NK-92 (cell line): ENCODE data around the gene ZDHHC22.

Experiments
- DNase-seq: peaks from one replicate; lab custom pipeline; 2025; ENCODE audit not compliant: unreplicated experiment; lab: John Stamatoyannopoulos, UW

ZDHHC22 gene

GRCh38 chr14:77128414-77128891 lies 13.1 kb downstream of the ZDHHC22 start:
- DNase-seq: no peak

GRCh38 chr14:77126461-77126990 lies 15.1 kb downstream of the ZDHHC22 start:
- DNase-seq: no peak

GRCh38 chr14:77125823-77126325 lies 15.7 kb downstream of the ZDHHC22 start:
- DNase-seq: no peak

GRCh38 chr14:77125281-77125801 lies 16.2 kb downstream of the ZDHHC22 start:
- no peak for DNase-seq

DNA sequence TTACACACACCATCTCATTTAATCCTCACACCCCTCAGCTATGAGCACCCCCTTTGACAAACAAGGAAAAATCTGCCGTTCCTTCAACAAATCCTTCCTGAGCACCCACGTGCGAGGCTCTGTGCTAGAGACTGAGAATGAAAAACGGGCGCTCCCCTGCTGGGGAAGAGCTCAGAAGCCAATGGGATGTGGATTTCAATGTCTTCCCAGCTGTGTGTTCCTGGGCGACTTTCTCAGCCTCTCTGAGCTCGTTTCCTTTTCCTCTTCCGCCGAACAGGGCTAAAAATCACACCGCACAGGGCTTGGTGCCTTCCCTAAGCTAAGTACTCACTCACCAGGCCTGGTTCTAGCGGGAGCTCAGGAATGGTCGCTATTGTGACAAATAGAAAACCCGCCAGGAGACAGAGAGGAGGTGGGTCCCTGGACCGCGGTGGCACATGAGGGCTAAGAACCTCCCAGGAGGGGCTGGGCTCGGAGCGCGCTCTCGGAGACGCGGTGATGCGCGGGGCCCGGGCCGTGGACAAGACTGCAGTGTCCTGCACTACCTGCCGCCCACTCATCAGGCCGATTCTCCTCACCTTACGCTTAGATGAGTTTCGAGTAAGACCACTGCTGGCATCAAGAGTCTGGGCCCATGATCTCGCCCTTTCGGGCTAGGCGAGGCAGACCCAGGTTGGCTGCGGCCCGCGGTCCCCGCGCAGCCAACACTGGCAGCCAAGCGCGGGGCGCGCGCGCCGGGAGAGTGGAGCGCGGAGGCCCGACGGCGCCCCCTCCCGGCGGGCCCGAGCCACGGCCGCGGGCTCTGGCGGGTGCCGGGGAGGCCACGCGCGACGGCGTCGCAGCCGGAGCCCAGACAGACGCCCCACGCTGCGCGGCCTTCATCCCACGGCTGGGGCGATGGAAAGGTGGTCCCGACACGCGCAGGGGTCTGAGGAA lies 17.0 kb downstream of the ZDHHC22 start:
- no peak for DNase-seq

- DNase-seq: no peak
Observed at GRCh38 chr14:77123381-77124325, 17.9 kb downstream of the ZDHHC22 start.

DNA sequence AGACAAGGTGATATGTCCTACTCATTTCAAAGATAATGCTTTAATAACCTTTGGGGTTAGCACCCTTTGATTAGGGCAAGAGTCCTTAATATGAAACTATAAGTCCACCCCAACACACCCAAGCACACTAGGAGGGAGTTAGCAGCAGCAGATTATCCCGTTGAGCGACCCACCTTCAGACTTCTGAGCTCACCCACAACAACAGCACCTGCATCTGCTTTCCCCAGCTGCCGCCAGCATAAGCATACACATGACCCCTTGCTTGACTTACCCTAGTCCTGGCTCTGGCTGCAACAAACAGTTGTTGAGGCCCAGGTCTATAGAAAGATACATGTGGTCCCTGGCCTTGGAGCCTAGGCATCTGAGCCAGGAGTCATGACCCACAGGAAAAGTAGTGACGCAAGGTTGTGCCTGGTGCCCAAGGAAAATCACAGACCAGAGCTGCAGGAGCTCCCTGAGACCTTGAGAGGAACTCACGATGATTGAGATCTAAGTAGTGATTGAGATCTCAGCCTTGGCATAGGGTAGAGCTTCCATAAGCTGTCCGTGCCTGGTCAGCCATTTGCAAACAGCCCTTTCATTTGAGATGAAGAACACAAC lies 19.0 kb downstream of the ZDHHC22 start:
- no peak for DNase-seq

- DNase-seq: no peak
Observed at GRCh38 chr14:77120771-77121743, 20.5 kb downstream of the ZDHHC22 start.

DNA sequence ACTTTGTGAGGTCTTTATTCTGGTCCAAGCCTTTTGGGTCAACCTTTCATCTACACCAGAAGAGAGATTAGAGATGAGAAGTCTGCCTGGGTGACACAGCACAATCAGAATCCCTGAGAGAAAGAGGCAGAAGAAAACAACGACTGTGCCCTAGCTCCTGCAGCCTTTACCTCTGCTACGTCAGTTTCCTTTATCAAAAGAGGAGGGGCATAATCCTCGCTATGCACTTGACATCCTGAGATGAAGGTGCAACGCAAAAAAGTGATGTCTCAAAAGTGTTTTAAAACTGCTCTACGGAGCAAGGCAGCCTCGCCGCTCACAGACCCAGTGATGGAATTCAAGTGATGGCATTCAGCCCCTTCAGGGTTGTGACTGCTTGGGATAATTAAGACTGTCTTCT lies 21.7 kb downstream of the ZDHHC22 start:
- DNase-seq: no peak

- no peak for DNase-seq
Observed at GRCh38 chr14:77116172-77116817, 25.3 kb downstream of the ZDHHC22 start.

- no peak for DNase-seq
Observed at GRCh38 chr14:77114609-77115008, 27.0 kb downstream of the ZDHHC22 start.

GRCh38 chr14:77113644-77114043 lies 27.9 kb downstream of the ZDHHC22 start:
- no peak for DNase-seq

GRCh38 chr14:77111021-77111420 lies 30.6 kb downstream of the ZDHHC22 start:
- DNase-seq: no peak

GRCh38 chr14:77110286-77110685 lies 31.3 kb downstream of the ZDHHC22 start:
- no peak for DNase-seq

DNA sequence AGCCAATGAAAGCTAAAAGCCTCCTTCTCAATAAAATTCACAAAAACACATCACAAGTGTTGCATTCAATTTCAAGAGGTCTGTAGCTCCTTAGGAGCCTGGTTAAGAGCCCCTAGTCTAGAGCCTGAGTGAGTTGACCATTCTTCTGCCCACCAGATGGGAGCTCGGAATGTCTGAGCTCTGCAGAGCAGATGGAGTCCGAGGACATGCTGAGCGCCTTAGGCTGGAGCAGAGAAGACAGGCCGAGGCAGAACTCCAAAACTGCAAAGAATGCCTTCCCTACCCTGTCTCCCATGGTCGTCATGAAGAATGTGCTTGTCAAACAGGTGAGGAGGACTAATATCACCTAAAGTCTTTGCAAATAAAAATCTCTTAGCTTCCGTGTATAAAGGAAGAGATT lies 31.9 kb downstream of the ZDHHC22 start:
- no peak for DNase-seq

DNA sequence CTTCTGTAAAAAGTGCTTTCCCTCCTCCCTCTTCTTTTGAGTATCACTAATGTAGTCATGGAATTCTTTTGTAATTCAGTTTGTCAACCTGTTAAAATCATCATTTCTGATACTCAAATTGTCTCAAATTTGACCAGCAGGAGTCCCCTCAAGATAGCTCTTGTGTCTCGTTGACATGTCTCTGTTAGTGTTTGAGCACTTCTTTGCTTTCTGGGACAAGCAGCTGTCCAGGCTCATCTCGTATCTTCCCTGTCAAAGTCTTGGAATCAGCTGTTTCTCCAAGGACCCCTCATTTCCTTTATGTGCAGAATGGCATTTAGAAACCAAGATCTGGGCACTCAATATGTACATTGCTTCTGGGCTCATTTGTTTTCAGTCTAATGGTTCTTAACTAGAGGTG lies 32.8 kb downstream of the ZDHHC22 start:
- no peak for DNase-seq

- no peak for DNase-seq
Observed at GRCh38 chr14:77107228-77107627, 34.4 kb downstream of the ZDHHC22 start.

- no peak for DNase-seq
Observed at GRCh38 chr14:77106666-77107065, 34.9 kb downstream of the ZDHHC22 start.
